Heart left ventricle (tissue), 16 donors: Measurements from ENCODE around the gene SCN4A. TPM values are rescaled to one million over a fixed set of nuclear protein-coding genes. Genes with fewer than 3 reads are reported as not detected.

Experiments used
- ATAC-seq, 4 donors: fragments of 200-7000 bp; cut with Tn5 transposase; one replicate each; pipeline ENCODE4 v1.9.1; 2020 to 2022; ENCODE audit warnings: moderate library complexity in 4 of 4, mild to moderate bottlenecking in 3 of 4, moderate number of reproducible peaks in 1 of 4
- DNase-seq, 5 donors: peaks; one replicate each; pipeline ENCODE4 v3.0.0-alpha.2; 2020
- H3K27ac ChIP-seq, 12 donors: fragments of 200-600 bp; sonication (generic) in 4 of 12; one replicate each; pipeline versions ENCODE4 v1.5.0 to v1.8.0; 2016 to 2022; ENCODE audit warnings: mild to moderate bottlenecking in 2 of 12
- H3K27me3 ChIP-seq, 9 donors: fragments of 200-600 bp; sonication (generic) in 2 of 9; one replicate each; pipeline versions ENCODE4 v1.5.1 to v1.8.0; 2016 to 2022; ENCODE audit warnings: mild to moderate bottlenecking in 3 of 9
- H3K36me3 ChIP-seq, 9 donors: fragments of 200-600 bp; sonication (generic) in 2 of 9; one replicate each; pipeline versions ENCODE4 v1.5.0 to v1.8.0; 2018 to 2022; ENCODE audit warnings: mild to moderate bottlenecking in 2 of 9
- H3K4me1 ChIP-seq, 12 donors: fragments of 200-600 bp; sonication (generic) in 4 of 12; one replicate each; pipeline versions ENCODE4 v1.5.0 to v1.8.0; 2016 to 2022; ENCODE audit warnings: mild to moderate bottlenecking in 3 of 12
- H3K4me3 ChIP-seq, 12 donors: fragments of 200-600 bp; sonication (generic) in 4 of 12; one replicate each; pipeline versions ENCODE4 v1.5.0 to v1.8.0; 2017 to 2022; ENCODE audit warnings: mild to moderate bottlenecking in 9 of 12, moderate library complexity in 4 of 12
- H3K9me3 ChIP-seq, 12 donors: fragments of 200-600 bp; sonication (generic) in 4 of 12; one replicate each; pipeline versions ENCODE4 v1.5.0 to v1.8.0; 2016 to 2022; ENCODE audit warnings: mild to moderate bottlenecking in 1 of 12
- CTCF ChIP-seq, 12 donors: fragments of 200-600 bp; sonication (generic) in 4 of 12; IDR thresholded peaks; one replicate each; pipeline versions ENCODE4 v1.5.0 to v1.8.0; 2018 to 2022; ENCODE audit warnings: antibody characterized with exemption in 12 of 12, mild to moderate bottlenecking in 5 of 12
- POLR2A ChIP-seq, 2 donors: fragments of 450-650 bp; IDR thresholded peaks; one replicate each; pipeline ENCODE4 v1.6.1; 2017; ENCODE audit warnings: antibody characterized with exemption in 2 of 2, mild to moderate bottlenecking in 2 of 2, moderate library complexity in 2 of 2
- WGBS, 4 donors: extraction: QIAGEN DNeasy Blood & Tissue Kit in 2 of 4; methylation state at CpG; one replicate each; pipeline versions ENCODE4 v1.1.5 to v1.1.7; 2013 to 2018; 5-methylcytosine and 5-hydroxymethylcytosine counted together
- intact Hi-C, 10 donors: fragments of 100-400 bp; cut with DNase I; formaldehyde crosslinking; loops; one replicate each; pipeline versions ENCODE4 v1.11.1 to v1.14.2; 2022
- polyA plus RNA-seq, 2 donors: library from polyadenylated mRNA; stranded (reverse); fragments of 200-250 nt; gene quantifications; one replicate each; pipeline ENCODE4 v1.2.3, GENCODE V29; 2013
- total RNA-seq, 9 donors: library from RNA; depleted of rRNA in 2 of 9; stranded (reverse); fragments of >200 nt in 2 of 9; fragmentation: NEBNext Ultra II Directional in 3 of 9; extraction: Animal tissue kit (Norgen Biotek cat#: 25700) in 3 of 9; gene quantifications; one replicate each; pipeline versions ENCODE4 v1.1.0 to v1.2.4, GENCODE V29; 2016 to 2023
- donor health status: ischemic (EF 13 %, LVEDD 7.1; RV severe dilation, severe dysfunction).
- donor health status: healthy with polysubstance abuse.
- donor health status: DM: no; HTN: yes; CAD: no.
- donor health status: DM: no; HTN: no; CAD: no.
- donor health status: ischemic (EF 25% LVEDD 6.9; RV normal size, moderate dysfunction).
- donor health status: ischemic (EF 25% LVEDD 5.7; RV mildly dilated, moderate dysfunction).
- donor health status: healthy.
- donor health status: DM: yes; HTN: yes; CAD: no.
- donor health status: ischemic (EF 35%, LVEDD 5.7; RV mildly dilated, moderate dysfunction).
- donor health status: nonischemic (EF 11% LVEDD 7.7; RV severe dilation, severe dysfunction).
- donor health status: DM: yes; HTN: yes; CAD: no.
- donor health status: PGD.
- donor health status: ischemic (EF 29% LVEDD 5.4; RV normal size, mild dysfunction).
- donor health status: nonischemic (EF 23%, LVEDD 6.1; RV moderate dilation, normal function).

Gene SCN4A
- total and polyA plus RNA-seq, 11 donors, result 0.33 to 2.1 (median 0.67) TPM

GRCh38 chr17:63978272-63979200, 5.8 kb upstream of the SCN4A start:
- Histone ChIP-seq H3K36me3 (no peaks in the 10 kb centered on the region), H3K4me3 (no peak overlapping the region), H3K27me3 (no peaks in the 10 kb centered on the region), H3K9me3 (peaks cover 0 to 15% (median 0%) of the 10 kb centered on the region in 12 donors), H3K4me1 (peaks cover 0 to 54% (median 29%) of the 10 kb centered on the region in 12 donors), H3K27ac (peak overlapping the region in 2 of 12 donors; percentile 12 to 26)
- intact Hi-C loops, result no loop called here
- 72 to 79% (median 78%) methylated on average over 13 of the region's 13 CpGs for WGBS, 4 donors
- TF ChIP-seq POLR2A (IDR thresholded peaks at IDR 0.05) (no peak), CTCF (IDR thresholded peaks at IDR 0.05) (no peak)
- ATAC-seq (no peak), DNase-seq (no peak)

GRCh38 chr17:63976702-63977101, 4.0 kb upstream of the SCN4A start:
- DNase-seq (no peak), ATAC-seq (no peak)
- H3K36me3 ChIP-seq, result no peaks in the 10 kb centered on the region
- no peak overlapping the region for H3K4me3 ChIP-seq
- intact Hi-C loops, result no loop called here
- no peak overlapping the region for H3K27ac ChIP-seq
- H3K9me3 ChIP-seq, result peaks cover 0 to 3% (median 0%) of the 10 kb centered on the region in 12 donors
- H3K27me3 ChIP-seq, result no peaks in the 10 kb centered on the region
- TF ChIP-seq CTCF (IDR thresholded peaks at IDR 0.05) (no peak), POLR2A (IDR thresholded peaks at IDR 0.05) (no peak)
- H3K4me1 ChIP-seq, result peaks cover 0 to 43% (median 21%) of the 10 kb centered on the region in 12 donors
- WGBS, 4 donors, result 45 to 58% (median 53%) methylated on average over 3 of the region's 3 CpGs

GRCh38 chr17:63975541-63976092, 2.9 kb upstream of the SCN4A start:
- Histone ChIP-seq H3K36me3 (no peaks in the 10 kb centered on the region), H3K9me3 (no peaks in the 10 kb centered on the region), H3K27ac (no peak overlapping the region), H3K4me3 (no peak overlapping the region), H3K4me1 (peaks cover 0 to 33% (median 16%) of the 10 kb centered on the region in 12 donors), H3K27me3 (no peaks in the 10 kb centered on the region)
- intact Hi-C loops, result no loop called here
- 85 to 92% (median 89%) methylated on average over 2 of the region's 2 CpGs for WGBS, 4 donors
- TF ChIP-seq POLR2A (IDR thresholded peaks at IDR 0.05) (no peak), CTCF (IDR thresholded peaks at IDR 0.05) (no peak)
- no peak for ATAC-seq
- DNase-seq, result no peak

GRCh38 chr17:63974594-63975192, 2.0 kb upstream of the SCN4A start:
- no peak overlapping the region for H3K4me3 ChIP-seq
- no peaks in the 10 kb centered on the region for H3K27me3 ChIP-seq
- intact Hi-C loops, result no loop called here
- H3K27ac ChIP-seq, result peak overlapping the region in 1 of 12 donors; percentile 9
- no peak for TF ChIP-seq CTCF (IDR thresholded peaks at IDR 0.05)
- TF ChIP-seq POLR2A (IDR thresholded peaks at IDR 0.05), result no peak
- ATAC-seq, result peak in 3 of 4 donors; percentile 31 to 54 (median 47)
- no peaks in the 10 kb centered on the region for H3K36me3 ChIP-seq
- no peaks in the 10 kb centered on the region for H3K9me3 ChIP-seq
- DNase-seq, result peak in 1 of 5 donors; percentile 38
- peaks cover 0 to 23% (median 9%) of the 10 kb centered on the region in 12 donors for H3K4me1 ChIP-seq
- WGBS, 4 donors, result 68 to 73% (median 69%) methylated on average over 10 of the region's 10 CpGs
